Cerebellar nuclear complex (tissue), 1 donor: ENCODE data around the gene NGLY1.

Experiments
- DNase-seq, 2 experiments: peaks; one replicate each; lab custom pipeline; 2025; lab: John Stamatoyannopoulos, UW

The NGLY1 gene

GRCh38 chr3:25707268-25707926 lies 75.8 kb downstream of the NGLY1 start:
- no peak for DNase-seq

- DNase-seq = no peak
Observed at GRCh38 chr3:25706213-25706612, 77.0 kb downstream of the NGLY1 start.

- DNase-seq = no peak
Observed at GRCh38 chr3:25697553-25697952, 85.7 kb downstream of the NGLY1 start.

- DNase-seq = no peak
Observed at GRCh38 chr3:25695731-25696420, 87.4 kb downstream of the NGLY1 start.

GRCh38 chr3:25693238-25693637 lies 90.0 kb downstream of the NGLY1 start:
- no peak for DNase-seq

GRCh38 chr3:25692341-25692740 lies 90.9 kb downstream of the NGLY1 start:
- DNase-seq = no peak

- no peak for DNase-seq
Observed at GRCh38 chr3:25690768-25691533, 92.3 kb downstream of the NGLY1 start.

GRCh38 chr3:25689226-25689625 lies 94.0 kb downstream of the NGLY1 start:
- no peak for DNase-seq

- DNase-seq = no peak
Observed at GRCh38 chr3:25687742-25688141, 95.5 kb downstream of the NGLY1 start.

GRCh38 chr3:25686766-25687165 lies 96.5 kb downstream of the NGLY1 start:
- DNase-seq = no peak

- no peak for DNase-seq
Observed at GRCh38 chr3:25683882-25684281, 99.4 kb downstream of the NGLY1 start.

GRCh38 chr3:25683410-25683809 lies 99.8 kb downstream of the NGLY1 start:
- DNase-seq = no peak

GRCh38 chr3:25679642-25680302 lies 103.5 kb downstream of the NGLY1 start:
- no peak for DNase-seq

- no peak for DNase-seq
Observed at GRCh38 chr3:25679166-25679565, 104.1 kb downstream of the NGLY1 start.

GRCh38 chr3:25678581-25678980 lies 104.7 kb downstream of the NGLY1 start:
- no peak for DNase-seq

- DNase-seq = no peak
Observed at GRCh38 chr3:25677121-25677520, 106.1 kb downstream of the NGLY1 start.

- no peak for DNase-seq
Observed at GRCh38 chr3:25674670-25675069, 108.6 kb downstream of the NGLY1 start.

- DNase-seq = no peak
Observed at GRCh38 chr3:25673738-25674298, 109.4 kb downstream of the NGLY1 start.
